Chondrocyte (in vitro differentiated cells): ENCODE measurements around the gene TMEM63A. TPM values are rescaled to one million over a fixed set of nuclear protein-coding genes. Genes with fewer than 3 reads are reported as not detected.

Experiments used
- DNase-seq: peaks from one replicate; pipeline ENCODE4 v3.0.0; 2021; ENCODE audit warnings: mixed read lengths, low spot score
- H3K27ac Mint-ChIP-seq: one replicate; pipeline ENCODE4 v1.8.0; 2021; ENCODE audit warnings: mild to moderate bottlenecking, moderate library complexity, mixed read lengths; ENCODE audit not compliant: unreplicated experiment
- H3K27me3 Mint-ChIP-seq: 2 replicates; pipeline ENCODE4 v1.8.0; 2021; ENCODE audit warnings: low read depth, mixed read lengths
- H3K36me3 Mint-ChIP-seq: 2 replicates; pipeline ENCODE4 v1.8.0; 2021; ENCODE audit warnings: low read depth, mixed read lengths
- H3K4me1 Mint-ChIP-seq: 2 replicates; pipeline ENCODE4 v1.8.0; 2021; ENCODE audit warnings: low read depth, mild to moderate bottlenecking, mixed read lengths
- H3K4me3 Mint-ChIP-seq: one replicate; pipeline ENCODE4 v1.8.0; 2021; ENCODE audit warnings: mild to moderate bottlenecking, moderate library complexity, mixed read lengths; ENCODE audit not compliant: unreplicated experiment
- H3K9me3 Mint-ChIP-seq: 2 replicates; pipeline ENCODE4 v1.8.0; 2021; ENCODE audit warnings: low read depth, mixed read lengths
- total RNA-seq: library from RNA; stranded (reverse); gene quantifications from 3 replicates; pipeline ENCODE4 v1.2.1, GENCODE V29; 2021
- TF ChIP-seq, protein P1 (sequence below): fragments of 200-600 bp; sonication (generic); IDR thresholded peaks from 2 replicates; pipeline ENCODE4 v1.5.0; 2021; ENCODE audit warnings: antibody characterized with exemption, mild to moderate bottlenecking, moderate library complexity

TMEM63A gene
- total RNA-seq, 1 donor from 2014 or later: 50.3 TPM

DNA sequence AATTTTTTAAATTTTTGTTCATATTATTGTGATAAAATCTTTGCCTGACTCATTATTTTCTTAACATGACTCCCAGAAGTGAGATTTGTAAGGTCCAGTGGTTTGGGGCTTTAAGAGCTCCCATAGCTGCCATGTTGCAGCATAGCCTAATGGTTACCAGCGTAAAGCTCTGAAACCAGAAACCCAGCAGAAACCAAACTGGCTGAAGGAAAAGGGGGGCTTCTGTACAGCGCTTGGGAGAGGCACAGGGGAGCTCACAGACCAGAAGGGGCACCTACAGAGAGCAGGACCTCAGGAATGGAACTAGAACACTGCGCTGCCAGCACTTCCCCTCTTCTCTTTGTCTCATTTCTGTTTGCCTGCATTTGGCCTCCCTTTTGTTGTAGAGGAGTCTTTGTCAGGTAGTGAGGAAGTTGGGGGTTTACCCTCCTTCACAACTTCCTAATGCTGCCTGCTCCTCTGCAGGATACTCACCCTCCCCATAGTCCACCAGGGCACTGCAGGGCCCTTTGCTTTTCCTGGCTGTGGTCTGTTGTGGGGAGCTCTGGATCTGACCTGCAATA lies 44.5 kb upstream of the TMEM63A start:
- Mint-ChIP-seq H3K4me3 (no peak overlapping the region), H3K27ac (no peak overlapping the region), H3K4me1 (peaks cover 20% of the 10 kb centered on the region), H3K36me3 (no peaks in the 10 kb centered on the region), H3K9me3 (no peaks in the 10 kb centered on the region), H3K27me3 (no peaks in the 10 kb centered on the region)
- TF ChIP-seq, protein P1, sequence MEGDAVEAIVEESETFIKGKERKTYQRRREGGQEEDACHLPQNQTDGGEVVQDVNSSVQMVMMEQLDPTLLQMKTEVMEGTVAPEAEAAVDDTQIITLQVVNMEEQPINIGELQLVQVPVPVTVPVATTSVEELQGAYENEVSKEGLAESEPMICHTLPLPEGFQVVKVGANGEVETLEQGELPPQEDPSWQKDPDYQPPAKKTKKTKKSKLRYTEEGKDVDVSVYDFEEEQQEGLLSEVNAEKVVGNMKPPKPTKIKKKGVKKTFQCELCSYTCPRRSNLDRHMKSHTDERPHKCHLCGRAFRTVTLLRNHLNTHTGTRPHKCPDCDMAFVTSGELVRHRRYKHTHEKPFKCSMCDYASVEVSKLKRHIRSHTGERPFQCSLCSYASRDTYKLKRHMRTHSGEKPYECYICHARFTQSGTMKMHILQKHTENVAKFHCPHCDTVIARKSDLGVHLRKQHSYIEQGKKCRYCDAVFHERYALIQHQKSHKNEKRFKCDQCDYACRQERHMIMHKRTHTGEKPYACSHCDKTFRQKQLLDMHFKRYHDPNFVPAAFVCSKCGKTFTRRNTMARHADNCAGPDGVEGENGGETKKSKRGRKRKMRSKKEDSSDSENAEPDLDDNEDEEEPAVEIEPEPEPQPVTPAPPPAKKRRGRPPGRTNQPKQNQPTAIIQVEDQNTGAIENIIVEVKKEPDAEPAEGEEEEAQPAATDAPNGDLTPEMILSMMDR: no peak
- DNase-seq: no peak

DNA sequence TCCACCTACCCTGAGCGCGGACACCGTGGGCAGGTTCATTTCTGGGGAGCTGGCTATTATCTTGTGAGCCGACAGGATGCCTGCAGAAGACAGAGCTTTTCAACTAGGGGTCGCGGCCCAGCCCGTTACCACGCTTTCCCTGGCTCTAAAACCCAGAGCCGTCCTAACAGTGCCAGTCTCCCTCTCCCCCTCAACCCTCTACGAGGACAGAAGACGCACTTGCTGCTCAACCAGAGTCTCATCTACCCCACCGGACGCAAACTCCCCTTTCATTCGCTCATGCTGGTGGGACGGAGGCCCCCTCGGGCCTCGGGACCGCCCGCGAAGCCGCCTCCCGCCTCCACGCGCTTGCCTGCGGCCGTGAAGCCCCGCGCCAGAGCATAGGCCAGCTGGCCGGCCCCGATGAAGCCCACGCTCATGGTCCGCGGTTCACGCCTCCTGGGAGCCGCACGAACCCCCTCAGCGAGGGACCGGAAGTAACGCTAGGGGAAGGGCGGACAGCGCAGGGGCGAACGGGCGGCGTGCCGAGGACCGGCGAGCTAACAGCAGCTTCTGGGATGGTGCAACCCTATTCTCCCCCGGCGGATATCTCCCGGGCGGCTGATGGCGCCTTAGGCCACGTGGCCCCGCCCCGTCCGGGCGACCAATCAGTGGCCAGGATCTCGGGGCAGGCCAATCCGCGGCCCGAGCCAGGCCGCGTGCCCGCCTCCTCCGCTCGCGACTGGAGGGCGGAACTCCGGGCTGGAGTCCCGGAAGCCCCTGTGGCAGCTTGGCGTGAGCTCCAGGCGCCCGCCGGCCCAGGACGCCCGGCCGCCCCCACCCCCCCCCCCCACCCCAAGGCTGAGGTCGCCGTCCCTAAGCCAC lies 41.7 kb upstream of the TMEM63A start, which contains the start of gene PYCR2:
Gene PYCR2, minus strand, starts transcription at position 559 of the 864 bp plus-strand sequence. Its CDS starts 140 bp downstream, at position 419.
- peaks cover 2% of the 10 kb centered on the region for H3K36me3 Mint-ChIP-seq
- H3K27ac Mint-ChIP-seq: peak within 1 kb of the TSS; percentile 91
- no peaks in the 10 kb centered on the region for H3K9me3 Mint-ChIP-seq
- TF ChIP-seq, protein P1: peak; percentile 18
- H3K4me1 Mint-ChIP-seq: peaks cover 38% of the 10 kb centered on the region
- peak within 1 kb of the TSS; percentile 91 for H3K4me3 Mint-ChIP-seq
- no peak for DNase-seq
- H3K27me3 Mint-ChIP-seq: no peaks in the 10 kb centered on the region

DNA sequence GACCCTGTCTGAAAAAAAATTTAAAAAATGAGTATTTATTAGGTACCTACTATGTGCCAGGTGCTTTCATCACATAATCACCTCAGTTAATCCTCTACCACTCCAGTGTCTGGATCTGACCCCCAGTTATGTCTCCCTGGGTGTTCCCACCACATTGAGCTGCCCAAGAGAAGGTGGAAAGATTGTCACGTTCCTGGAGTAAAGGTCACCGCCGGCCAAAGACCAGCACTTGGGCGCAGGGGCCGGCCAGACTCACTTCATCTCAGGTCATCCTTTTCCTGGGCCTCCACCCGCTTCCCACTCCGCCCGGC lies 41.2 kb upstream of the TMEM63A start:
- Mint-ChIP-seq H3K4me1 (peaks cover 39% of the 10 kb centered on the region), H3K27me3 (no peaks in the 10 kb centered on the region), H3K36me3 (peaks cover 3% of the 10 kb centered on the region), H3K9me3 (no peaks in the 10 kb centered on the region), H3K27ac (peak overlapping the region; percentile 91), H3K4me3 (peak overlapping the region; percentile 91)
- TF ChIP-seq, protein P1: no peak
- DNase-seq: no peak

DNA sequence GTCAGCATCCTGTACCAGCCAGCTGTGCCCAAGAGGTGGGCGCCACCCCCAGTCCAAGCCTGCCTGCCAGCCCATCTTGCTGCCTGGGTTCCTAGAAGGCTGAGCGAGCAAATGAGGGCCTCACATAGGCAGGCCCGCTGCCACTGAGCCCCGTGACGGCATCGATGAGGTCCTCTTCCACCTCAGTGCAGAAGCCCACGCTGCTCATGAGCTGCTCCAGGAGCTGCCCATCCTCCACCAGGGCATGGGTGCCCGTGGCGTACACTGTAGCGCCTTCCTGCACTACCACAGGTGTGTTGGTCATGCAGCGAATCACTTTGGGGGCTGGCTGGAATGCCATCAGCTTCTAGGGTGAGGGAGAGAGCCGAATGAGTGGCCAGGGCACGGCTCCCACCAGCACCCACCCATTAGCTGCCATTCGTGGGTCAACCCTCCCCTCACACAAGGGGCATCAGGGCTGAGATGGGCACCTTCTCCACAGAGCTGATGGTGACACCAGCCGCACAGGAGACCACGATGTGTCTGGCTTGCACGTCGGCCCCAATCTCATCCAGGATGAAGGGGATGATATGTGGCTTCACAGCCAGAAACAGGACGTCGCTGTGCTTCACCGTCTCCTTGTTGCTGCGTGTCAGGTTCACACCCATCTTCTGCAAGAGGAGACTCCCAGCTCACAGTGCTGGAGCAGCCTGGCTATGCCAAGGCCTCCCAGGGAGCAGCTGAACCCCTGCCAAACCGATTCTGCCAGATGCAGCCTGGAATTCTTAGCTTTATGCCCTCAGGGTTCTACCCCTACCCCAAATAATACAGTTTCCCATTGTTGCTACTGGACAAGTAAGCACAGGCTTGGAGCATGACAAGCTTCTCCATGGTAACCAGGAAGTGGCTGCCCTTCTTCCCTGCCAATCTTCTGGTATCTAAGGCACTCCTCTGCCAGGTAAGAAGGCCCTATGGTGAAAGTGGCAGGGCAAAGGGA lies 39.8 kb upstream of the TMEM63A start:
- Mint-ChIP-seq H3K9me3 (no peaks in the 10 kb centered on the region), H3K27ac (no peak overlapping the region), H3K4me1 (peaks cover 46% of the 10 kb centered on the region), H3K4me3 (no peak overlapping the region), H3K36me3 (peaks cover 5% of the 10 kb centered on the region), H3K27me3 (no peaks in the 10 kb centered on the region)
- no peak for DNase-seq
- TF ChIP-seq, protein P1: no peak

DNA sequence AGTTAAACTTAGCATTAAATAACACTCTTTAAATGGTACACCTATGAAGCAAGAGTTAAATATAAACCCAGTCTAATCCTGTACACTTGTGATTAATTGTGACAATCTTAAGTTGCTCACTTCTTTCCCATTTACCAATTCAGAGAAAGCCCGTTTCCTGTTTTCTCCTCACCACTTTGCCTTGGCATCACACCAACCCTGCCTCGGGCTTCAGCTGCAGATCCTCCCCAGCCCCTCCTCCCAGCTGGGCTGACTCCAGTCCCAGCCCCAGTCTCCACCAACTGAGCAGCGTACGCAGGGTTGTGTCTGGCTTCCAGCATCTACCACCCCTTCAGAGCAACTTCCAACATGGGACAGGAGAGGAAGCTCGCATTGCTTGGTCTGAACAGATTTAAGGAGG lies 37.7 kb upstream of the TMEM63A start:
- Mint-ChIP-seq H3K4me3 (no peak overlapping the region), H3K27ac (peak overlapping the region; percentile 63), H3K9me3 (no peaks in the 10 kb centered on the region), H3K36me3 (peaks cover 7% of the 10 kb centered on the region), H3K27me3 (no peaks in the 10 kb centered on the region), H3K4me1 (peaks cover 41% of the 10 kb centered on the region)
- TF ChIP-seq, protein P1: no peak
- DNase-seq: no peak
